Dedifferentiated amniotic fluid mesenchymal stem cell (primary cell): ENCODE measurements around the gene PITPNC1.
"Not testable (repeated sequence)": the region's sequence is repeated elsewhere in the genome, so short reads cannot be mapped to it uniquely, and the experiment has no call there.

ENCODE experiments used
- DNase-seq: peaks from one replicate; pipeline ENCODE4 v3.0.0-alpha.2; 2016; ENCODE audit errors: extremely low spot score

PITPNC1 gene

GRCh38 chr17:67576471-67577115 is 199.5 kb downstream of the PITPNC1 start:
- no peak for DNase-seq

DNA sequence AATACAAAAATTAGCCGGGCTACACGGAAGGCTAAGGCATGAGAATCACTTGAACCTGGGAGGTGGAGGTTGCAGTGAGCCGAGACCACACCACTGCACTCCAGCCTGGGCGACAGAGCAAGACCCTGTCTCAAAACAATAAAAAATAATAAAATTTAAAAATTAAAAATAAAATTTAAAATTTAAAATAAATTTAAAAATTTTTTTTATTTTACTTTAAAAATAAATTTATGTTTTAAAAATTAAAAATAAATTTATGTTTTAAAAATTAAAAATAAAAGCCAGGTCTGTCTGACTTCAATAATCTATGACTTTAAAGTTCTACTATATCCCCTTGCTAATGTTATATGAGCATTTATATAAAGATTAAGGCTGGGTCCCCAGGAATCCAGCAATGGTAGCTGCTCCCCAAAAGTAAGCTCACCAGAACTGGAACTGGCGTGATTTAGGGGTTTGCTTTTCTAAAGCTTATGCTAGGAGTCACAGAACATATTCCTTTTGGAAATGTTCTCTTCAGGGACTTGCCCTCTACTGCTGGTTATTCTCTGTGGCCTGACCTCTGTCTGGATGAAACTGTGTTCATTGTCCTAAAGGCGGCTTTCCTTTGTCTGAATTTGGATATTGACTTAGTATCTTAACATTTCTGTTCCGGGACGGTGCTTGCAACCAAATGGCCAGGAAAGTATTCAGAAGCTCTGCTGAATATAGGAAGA is 200.5 kb downstream of the PITPNC1 start:
- DNase-seq, result no peak

- no peak for DNase-seq
Observed at GRCh38 chr17:67578142-67578457, 201.0 kb downstream of the PITPNC1 start.

DNA sequence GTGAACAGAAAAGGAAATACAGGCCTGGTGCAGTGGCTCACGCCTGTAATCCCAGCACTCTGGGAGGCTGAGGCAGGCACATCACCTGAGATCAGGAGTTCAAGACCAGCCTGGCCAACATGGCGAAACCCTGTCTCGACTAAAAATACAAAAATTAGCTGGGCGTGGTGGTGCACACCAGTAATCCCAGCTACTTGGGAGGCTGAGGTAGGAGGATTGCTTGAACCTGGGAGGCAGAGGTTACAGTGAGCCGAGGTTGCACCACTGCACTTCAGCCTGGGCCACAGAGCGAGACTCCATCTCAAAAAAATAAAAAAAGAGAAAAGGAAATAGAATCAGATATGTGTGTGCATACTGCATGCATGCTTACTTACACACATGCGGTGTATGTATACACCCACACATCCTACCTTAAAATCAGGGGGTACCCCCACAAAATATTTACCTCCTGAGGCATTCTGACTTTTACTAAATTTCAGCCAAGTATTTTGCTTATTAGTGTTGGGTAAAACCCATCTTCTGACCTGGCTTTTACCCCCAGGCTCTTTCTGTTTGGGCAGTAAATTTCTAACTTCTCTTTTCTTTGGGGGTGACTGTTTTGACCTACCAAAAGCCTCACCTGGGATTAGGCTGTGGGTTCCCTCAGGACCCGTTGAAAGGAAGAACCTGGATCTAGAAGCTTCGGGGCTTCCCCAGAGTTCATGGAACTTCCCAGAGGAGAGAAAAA is 201.8 kb downstream of the PITPNC1 start:
- DNase-seq, result not testable (repeated sequence)

DNA sequence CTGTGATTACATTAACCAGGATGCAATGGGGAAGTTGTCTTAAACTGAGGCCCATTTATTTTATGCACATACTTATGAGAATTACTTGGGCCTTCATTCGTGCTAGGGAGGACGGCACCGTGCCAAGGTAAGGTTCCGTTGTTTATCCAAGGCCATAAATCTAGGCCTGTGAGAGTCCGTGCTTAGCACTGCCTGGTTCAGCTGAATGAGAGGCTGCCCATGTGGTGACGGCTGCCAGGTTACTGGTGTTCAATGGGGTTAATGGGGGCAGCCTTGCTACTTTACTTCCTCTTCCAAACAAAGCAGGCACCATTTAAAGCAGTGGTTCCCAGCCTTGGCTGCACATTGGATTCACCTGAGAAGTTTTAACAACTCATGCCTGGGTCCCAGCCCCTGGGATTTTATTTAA is 205.6 kb downstream of the PITPNC1 start:
- DNase-seq, result no peak

DNA sequence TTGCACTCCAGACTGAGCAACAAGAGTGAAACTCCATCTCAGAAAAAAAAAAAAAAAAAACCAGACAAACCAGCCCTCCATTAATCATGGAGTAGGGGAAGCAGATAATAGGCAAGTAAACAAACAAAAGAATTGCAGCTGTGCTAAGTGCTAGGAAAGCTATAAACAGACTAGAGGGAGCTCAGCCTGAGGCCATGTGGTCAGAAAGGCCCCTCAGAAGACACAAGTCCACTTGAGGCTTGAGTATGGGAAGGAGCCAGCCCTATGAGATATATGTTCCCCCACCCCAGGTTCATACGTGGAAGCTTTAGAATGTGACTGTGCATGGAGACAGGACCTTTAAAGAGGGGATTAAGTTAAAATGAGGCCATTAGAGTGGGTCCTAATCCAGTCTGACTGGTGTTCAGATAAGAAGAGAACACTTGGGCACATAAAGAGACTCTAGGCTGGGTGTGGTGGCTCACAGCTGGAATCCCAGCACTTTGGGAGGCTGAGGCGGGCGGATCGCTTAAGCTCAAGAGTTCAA is 208.1 kb downstream of the PITPNC1 start:
- no peak for DNase-seq

- no peak for DNase-seq
Observed at GRCh38 chr17:67588326-67588725, 211.2 kb downstream of the PITPNC1 start.

- DNase-seq, result no peak
Observed at GRCh38 chr17:67594115-67594880, 217.2 kb downstream of the PITPNC1 start.

DNA sequence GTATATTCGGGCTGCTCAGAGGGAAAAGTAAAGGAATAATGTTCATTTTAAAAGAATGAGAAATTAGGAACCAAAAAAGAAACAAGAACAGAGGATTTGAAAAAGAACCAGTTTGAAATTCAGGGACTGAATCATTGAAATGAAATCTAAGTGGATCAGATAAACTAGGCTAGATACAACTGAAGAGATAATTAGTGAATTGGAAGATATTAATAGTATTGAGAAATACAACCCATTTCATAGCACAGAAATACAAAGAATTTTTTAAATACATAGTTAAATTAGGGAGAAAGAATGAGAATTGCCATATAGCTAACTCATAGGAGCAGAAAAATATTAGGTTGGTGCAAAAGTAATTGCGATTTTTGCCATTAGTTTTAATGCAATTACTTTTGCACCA is 223.3 kb downstream of the PITPNC1 start:
- no peak for DNase-seq

DNA sequence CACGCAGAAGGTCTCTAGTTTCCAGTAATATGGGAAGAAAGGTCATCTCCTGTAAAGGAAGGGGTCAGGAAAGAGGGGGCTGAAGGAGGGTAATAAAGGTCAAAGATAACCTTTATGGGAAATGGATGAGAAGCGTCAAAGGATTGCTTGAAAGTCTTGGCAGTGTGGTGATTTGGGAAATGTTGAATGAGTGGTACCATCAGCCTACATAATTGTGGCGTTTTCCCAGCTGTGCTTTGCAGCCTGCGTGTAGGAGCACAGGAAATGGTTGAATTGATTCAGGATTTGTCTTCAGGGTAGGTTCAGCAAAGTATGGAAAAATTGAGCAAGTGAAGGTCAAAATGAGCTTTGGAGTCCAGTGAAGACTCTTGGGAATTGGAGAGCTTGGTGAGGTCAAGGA is 224.8 kb downstream of the PITPNC1 start:
- DNase-seq, result no peak

DNA sequence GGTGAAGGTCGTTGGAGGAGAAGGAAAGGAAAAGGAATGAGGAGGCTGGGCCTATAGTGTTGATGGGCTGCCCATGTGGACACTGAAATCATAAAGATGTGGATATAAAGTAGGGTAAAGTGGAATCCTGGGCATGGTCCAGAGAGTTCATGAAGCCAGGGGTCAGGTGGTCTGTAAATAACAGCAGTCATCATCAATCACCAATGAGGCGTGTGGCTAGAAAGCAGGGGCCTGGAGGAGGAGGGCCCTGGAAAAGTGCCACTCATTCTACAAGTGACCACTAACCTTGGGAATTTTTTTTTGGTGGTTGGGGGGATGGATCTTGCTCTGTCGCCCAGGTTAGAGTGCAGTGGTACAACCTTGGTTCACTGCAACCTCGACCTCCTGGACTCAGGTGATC is 225.4 kb downstream of the PITPNC1 start:
- DNase-seq, result no peak

DNA sequence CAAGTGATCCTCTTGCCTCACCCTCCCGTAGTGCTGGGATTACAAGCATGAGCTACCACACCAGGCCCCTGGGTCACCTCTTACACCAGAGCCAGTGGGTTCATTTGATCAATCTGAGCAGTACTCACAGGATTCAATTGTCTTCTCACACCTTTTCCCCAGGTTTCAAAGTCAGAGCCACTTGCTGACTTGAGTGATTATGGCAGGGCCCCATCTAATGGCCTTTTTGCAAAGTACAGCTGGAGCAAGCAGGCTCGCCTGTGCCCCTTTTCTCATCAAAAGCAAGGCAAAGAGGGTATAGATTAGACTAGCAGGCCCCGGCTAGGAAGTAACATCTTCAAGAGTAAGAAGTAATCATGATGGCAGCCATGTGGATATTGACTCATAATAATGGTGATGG is 225.9 kb downstream of the PITPNC1 start:
- DNase-seq, result no peak

DNA sequence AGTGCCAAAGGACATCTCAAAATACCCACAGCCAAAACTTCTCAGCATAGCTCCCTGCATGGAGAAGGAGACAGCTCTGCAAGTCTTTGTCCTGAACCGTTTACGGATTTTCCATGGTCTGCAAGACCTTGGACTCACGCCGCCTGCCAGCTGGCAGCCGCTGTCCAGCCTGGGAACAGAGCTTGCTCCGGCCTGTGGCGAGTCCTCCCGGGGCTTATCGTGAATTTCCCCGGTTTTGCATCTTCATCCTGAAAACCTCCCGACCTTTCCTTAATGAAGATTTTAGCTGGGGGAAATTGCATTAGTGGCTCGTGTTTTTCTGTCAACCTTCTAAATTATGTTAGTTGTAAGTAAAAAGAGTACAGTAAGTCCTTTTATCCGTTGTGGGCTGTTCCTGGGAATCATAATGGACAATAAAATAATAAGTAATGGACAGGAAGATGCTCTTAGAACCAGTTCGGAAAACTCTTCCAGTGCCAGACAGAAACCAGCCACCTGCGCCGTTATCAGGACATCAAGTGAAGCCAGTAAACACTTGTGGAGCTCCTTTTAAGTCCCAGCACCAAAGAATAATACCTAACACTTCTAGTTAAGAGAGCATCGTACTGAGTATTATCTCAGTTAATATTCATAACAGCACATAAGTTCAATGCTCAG is 228.3 kb downstream of the PITPNC1 start:
- no peak for DNase-seq

DNA sequence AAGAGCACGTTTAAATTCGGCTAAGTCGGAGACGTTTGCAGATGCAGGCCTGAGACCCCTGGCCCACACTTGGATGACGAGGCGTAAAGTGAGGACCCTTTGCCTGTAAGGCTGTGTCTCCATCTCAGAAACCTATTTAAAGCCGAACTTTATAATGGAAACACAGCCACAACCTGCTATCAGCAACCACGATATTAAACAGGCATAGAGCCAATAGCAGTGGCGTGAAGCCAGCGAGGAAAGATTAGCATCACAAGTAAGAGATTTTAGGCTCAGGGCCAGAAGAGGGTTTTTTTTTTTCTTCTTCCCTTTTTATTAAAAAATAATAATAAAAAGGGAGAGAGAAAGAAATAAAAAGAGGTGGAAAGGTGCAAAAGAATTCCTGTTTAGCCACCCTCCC is 229.4 kb downstream of the PITPNC1 start:
- DNase-seq, result no peak

DNA sequence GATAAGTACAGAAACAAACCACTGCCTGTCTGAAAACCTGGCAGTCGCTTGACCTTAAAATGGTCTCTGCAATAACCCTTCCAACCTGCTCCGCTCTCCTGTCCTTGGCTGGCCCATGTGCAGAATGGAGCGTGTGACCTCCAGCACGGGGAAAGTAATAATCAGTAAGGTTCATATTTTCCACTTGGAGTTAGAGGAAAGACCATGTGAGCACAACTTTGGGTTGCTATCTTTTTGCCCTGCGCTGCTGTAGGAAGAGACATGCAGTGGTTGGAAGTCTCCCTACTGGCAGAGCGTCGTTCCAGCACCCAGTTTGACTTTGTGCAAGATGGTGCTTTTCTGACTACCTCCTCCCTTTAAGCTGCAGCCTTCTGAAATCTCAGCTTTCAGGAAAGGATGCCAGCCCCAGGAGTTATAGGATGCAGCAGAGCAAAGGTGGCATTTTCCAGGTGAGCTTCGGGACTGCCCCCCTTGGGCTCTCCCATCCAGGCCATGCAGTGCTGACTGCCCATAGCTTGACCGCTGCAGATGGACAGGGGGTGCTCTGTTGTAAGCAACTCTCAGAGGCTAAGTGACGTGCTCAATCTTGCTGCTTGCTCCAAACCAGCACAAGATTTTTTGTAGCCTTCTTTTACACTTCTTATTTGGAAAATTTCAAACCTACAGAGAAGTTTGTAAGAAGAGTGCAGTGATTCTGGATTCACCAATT is 230.0 kb downstream of the PITPNC1 start:
- DNase-seq, result no peak

- no peak for DNase-seq
Observed at GRCh38 chr17:67610061-67610460, 233.0 kb downstream of the PITPNC1 start.

- no peak for DNase-seq
Observed at GRCh38 chr17:67613961-67614360, 236.9 kb downstream of the PITPNC1 start.

DNA sequence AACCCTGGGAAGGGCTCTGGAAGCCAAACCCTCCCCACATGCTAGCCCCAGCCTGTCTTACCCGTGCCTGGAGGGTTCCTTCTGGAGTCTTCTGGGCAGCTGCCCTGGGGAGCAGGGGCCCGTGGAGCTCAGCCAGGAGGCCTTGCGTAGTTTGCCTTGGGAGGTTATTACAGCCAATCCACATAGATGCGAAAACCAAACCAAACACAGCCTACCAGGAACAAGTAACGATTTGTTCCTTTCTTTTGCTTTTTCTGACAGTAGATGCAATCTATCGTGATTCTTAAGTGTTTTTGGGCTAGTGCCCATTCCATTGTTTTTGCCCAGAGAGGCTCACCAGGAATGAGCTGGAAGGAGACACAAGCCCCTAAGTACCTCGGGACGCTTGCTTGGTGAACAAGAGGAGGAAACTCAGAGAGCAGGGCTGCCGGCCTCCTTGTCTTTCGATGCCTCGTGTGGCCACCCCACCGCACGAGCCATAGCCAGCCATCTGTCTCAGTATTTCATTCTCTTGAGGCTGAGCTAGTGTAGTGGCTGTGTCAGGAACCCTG is 238.0 kb downstream of the PITPNC1 start:
- no peak for DNase-seq

GRCh38 chr17:67615736-67616135 is 238.7 kb downstream of the PITPNC1 start:
- DNase-seq, result no peak

- no peak for DNase-seq
Observed at GRCh38 chr17:67617304-67617899, 240.3 kb downstream of the PITPNC1 start.
